NCI-H187 treated with DMSO at 0.1 percent for 48 hours (cell line): ENCODE results near the gene TNPO1.
"Not testable (repeated sequence)": the region's sequence is repeated elsewhere in the genome, so short reads cannot be mapped to it uniquely, and the experiment has no call there.

Experiments
- DNase-seq: peaks from one replicate; lab custom pipeline; 2025; lab: John Stamatoyannopoulos, UW

TNPO1 gene

DNA sequence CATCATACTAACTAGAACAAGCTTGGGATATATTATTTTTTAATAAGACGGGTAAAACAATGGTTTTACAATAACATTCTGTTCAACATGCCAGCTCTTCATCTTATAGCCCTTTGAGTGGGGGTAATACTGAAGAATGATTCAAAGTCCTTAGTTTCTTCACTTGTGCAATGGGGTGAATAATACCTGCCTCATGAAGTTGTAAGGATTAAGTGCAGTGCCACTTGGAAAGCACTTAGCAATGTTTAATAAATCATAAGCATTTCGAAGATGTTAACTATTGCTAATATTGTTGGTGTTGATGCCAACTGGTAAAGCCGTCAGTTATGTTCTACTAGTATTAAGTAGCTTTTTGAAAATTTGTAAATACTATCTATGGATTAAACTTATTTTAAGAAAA lies 38.0 kb downstream of the TNPO1 start:
- DNase-seq = no peak

- no peak for DNase-seq
Observed at GRCh38 chr5:72855821-72856220, 39.4 kb downstream of the TNPO1 start.

DNA sequence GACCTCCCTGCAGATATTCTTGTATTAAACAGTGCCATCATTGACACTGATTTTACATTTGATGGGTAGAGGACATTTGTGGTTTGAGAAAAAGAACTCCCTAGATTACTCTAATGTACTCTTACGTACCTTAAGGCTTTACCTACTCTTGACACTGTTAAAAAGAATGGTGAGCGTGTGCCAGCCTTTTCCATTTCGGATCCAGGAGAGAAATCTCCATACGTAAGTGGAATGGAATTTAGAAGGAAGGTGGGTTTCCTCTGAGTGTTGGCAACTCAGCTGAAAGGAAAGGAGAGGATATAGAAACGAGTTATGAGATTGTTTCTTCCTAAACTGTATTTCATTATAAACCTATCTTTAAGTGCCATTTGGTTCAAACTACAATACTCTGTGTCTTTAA lies 40.9 kb downstream of the TNPO1 start:
- DNase-seq = no peak

DNA sequence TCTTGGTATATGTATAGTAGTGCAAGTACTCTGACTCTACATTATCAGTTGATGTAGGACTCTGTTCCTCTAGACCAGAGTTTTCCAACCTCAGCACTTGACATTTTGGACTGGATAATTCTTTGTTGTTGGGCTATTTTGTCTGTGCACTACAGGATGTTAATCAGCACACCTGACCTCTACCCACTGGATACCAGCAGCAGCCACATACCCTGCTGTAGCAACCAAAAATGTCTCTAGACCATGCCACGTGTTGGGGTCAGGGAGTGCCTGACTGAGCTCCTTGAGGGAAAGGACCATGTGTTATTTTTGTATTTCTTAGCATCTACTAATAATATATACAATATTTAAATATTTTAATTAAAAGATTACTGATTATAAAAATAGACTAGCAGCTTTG lies 42.7 kb downstream of the TNPO1 start:
- no peak for DNase-seq

DNA sequence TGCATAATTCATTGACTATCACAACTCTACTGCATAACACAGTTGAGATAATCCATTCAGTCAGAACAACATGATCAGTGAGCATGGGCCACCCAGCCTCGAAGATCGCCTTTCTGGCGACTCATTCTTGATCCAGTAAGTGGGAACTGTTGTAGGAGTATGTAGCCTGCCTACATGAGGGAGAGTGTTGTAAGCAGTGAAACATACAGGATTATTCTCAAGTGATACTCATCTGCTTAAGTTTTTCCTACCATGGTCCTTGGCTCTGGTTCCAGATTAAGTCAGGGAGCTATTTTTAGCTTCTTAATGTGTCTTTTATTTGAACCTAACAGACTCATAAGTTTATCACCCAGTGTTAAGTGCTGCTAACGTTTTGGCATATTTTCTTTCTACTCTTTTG lies 44.0 kb downstream of the TNPO1 start:
- no peak for DNase-seq

DNA sequence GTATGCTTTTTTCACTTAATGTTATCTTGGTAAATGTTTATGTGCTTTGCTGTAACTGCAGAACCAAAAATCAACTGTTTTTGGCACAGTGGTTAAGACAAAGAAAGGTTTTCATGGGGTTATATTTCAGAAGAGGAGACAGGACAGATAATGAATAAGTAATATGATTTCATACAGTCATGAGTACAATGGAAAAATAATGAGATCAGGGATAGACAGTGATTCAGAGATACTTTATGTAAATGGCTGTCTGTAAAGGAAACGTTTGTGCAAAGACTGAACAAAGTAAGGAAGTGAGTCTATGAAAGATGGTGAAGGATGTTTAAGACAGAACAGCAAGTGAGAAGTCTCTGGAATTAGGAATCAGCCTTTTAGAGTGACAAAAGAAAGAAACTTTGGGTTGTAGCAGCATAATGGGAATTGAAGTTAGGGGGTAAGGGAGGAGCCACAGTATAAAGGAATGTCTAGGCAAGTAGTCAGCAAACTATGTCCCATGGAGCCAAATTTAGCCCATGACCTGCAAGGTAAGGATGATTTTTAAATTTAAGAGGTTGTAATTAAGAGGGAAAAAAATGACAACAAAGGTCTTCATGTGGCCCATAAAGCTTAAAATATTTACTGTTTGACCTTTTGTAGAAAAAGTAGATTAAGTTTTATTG lies 55.0 kb downstream of the TNPO1 start:
- no peak for DNase-seq

GRCh38 chr5:72878854-72879253 lies 62.4 kb downstream of the TNPO1 start:
- no peak for DNase-seq

DNA sequence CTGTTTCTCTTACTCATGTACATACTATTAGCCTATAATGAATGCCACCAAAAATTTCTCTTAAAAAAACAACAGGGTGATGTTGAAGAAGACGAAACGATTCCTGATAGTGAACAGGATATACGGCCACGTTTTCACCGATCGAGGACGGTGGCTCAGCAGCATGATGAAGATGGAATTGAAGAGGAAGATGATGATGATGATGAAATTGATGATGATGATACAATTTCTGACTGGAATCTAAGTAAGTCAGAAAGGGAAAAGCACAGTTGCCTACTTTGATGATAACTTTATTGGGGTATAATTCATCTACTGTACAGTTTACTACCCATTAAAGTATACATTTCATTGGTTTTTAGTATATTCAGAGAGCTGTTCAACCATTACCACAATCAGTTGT lies 66.5 kb downstream of the TNPO1 start:
- no peak for DNase-seq

GRCh38 chr5:72883850-72884249 lies 67.4 kb downstream of the TNPO1 start:
- no peak for DNase-seq

DNA sequence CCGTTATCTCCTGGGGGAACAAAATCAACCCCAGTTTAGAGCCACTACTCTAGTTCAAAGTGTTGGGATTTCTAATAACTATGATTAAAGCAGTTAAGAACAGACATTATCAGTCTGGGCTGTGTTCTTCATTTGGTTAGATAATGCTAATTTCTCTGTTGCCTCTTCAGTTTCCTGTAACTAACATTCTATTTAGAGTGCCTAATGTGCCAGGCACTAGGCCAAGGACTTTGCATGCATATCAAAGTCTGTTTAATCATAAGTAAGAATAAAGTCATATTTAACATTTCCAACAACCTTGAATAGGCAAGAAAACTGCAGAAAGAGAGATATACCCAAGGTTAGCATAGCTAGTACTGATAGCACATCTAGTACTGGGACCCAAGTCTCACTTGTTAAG lies 68.4 kb downstream of the TNPO1 start:
- no peak for DNase-seq

DNA sequence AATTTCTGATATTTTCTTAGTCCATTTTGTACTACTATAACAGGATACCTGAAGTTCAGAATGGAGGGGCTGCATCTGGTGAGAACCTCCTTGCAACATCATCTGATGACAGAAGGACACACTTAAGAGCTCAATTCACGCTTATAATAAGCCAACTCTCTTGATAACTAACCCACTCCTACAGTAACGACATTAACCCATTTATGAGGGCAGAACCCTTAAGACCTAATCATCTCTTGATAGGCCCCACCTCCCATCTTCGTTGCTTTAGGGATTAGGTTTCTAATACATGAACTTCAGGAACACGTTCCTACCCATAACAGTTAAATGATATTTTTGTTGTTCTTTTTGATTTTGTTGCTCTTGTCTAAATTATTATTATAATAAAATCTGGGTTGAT lies 69.4 kb downstream of the TNPO1 start:
- DNase-seq = no peak

DNA sequence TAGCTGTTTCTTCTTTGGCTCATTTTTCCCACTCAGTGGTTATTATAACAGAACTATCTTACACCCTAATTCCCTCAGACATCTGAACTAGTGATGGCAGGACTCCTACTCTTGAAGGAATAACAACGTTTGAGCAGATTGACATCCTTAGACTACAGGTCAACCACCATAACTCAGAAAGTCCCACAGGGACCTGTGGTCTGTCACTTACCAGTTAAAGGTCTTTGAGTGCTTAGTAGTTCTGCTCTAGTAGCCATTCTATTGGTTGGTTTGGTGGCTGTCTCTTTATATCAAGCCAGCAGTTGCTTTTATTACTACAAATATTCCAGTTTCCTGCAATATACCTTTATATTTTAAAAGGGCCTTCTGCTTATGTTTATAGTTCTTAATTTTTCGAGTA lies 72.1 kb downstream of the TNPO1 start:
- DNase-seq = no peak

- no peak for DNase-seq
Observed at GRCh38 chr5:72889324-72889723, 72.9 kb downstream of the TNPO1 start.

DNA sequence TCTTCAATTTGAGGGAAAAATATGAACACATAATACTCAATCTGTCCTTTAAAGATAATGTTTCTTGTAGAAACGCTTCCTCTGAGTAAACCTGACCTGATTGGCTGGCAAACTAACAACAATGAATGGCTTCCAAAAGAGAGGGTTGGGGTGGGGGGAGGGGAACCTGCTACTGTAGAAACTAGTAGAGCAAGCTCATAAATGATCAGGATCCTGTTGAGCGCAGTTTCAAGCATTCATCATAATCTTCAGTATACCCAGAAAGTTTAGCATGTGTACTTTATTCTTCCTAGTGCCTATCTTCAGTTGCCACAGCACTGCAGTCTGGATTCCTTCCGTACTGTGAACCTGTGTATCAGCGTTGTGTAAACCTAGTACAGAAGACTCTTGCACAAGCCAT lies 76.4 kb downstream of the TNPO1 start:
- no peak for DNase-seq

GRCh38 chr5:72895758-72896157 lies 79.3 kb downstream of the TNPO1 start:
- no peak for DNase-seq

DNA sequence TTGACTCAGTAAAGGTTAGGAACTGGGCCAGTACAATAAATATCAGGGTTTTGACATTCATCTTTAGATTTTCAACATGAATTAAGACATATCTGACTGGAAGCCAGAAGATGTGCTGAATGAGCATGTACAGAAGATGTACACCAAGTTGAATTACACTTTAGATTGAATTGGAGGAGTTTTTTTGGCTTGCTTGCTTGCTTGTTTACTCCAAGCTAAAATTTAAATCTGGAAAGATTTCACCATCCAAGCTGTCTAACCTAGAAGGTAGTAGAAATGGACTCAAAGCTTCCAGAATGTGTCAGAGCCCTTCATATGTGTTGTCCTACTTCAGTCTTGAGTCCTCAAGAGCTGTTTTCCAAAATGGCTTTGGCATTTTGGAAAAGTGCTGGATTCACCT lies 90.3 kb downstream of the TNPO1 start:
- DNase-seq = no peak

GRCh38 chr5:72908664-72909063 lies 92.2 kb downstream of the TNPO1 start:
- DNase-seq = no peak

DNA sequence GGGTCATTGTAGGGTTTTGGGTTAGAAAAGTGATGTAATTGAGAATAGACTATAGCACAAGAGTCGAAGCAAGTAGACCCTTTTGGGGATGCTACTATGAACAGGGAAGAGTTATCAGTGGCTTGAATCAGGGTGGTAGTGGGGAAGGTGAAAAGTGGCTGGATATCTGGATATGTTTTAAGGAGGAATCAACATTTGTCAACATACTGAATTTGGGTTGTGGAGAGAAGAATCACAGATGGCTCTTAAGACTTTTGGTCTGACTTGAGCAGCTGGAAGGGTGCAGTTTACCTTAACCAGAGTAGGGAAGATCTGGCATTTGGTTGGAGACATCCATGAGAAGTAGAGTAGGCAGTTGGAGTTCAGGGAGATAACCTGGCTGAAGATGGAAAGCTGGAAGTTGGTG lies 100.9 kb downstream of the TNPO1 start:
- no peak for DNase-seq

DNA sequence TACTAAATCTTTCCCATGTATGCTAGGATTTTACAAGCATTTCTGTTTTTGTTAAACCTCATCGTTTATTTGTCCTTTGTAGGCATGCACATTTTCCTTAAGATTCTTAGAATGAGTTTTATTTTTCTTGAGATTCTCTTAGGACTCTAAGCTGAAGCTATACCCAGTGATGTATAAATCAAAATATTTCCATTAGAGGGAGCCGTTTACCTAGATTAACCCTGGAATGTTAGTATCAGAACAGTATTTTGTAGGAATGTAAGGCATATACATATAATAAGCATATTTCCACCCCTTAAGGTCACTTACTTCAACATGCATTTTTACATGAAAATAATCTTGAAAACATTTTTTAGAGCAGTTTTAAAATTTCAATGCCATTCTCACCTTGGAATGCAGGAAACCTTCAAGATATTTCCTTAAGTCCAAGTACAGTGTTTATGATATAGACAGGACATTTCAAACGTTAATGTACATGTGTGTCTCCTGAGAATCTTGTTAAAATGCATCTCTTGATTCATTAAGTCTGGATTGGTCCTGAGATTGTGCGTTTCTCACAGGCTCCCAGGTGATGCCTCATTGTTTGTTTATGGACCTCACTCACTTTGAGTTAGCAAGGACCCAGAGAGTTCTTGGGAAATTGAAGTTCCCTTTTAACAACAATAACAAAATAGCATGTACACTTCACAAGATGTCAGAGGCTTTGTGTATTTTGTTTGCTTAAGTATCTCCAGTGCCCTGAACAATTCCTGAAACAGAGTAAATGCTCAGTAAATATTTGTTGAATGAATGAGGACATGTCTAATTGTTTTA lies 104.4 kb downstream of the TNPO1 start:
- peak; percentile 21 for DNase-seq

- no peak for DNase-seq
Observed at GRCh38 chr5:72921886-72922285, 105.4 kb downstream of the TNPO1 start.

GRCh38 chr5:72922422-72922821 lies 106.0 kb downstream of the TNPO1 start:
- no peak for DNase-seq

DNA sequence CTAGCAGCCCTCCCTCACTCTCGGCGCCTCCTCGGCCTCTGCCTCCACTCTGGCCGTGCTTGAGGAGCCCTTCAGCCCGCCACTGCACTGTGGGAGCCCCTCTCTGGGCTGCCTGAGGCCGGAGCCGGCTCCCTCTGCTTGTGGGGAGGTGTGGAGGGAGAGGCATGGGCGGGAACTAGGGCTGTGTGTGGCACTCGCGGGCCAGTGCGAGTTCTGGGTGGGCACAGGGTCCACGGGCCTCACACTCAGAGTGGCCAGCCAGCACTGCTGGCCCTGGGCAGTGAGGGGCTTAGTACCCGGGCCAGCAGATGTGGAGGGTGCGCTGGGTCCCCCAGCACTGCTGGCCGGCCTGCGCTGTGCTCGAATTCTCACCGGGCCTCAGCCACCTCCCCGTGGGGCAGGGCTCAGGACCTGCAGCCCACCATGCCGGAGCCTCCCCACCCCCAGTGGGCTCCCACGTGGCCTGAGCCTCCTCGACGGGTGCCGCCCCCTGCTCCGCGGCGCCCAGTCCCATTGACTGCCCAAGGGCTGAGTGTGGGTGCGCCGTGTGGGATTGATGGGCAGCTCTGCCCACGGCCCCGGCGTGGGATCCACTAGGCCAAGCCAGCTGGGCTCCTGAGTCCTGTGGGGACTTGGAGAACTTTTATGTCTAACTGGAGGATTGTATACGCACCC lies 109.0 kb downstream of the TNPO1 start:
- no peak for DNase-seq

- not testable (repeated sequence) for DNase-seq
Observed at GRCh38 chr5:72932686-72933085, 116.2 kb downstream of the TNPO1 start.
